ENCODE measurements around the gene CFAP77.
"Not testable (repeated sequence)": the region's sequence is repeated elsewhere in the genome, so short reads cannot be mapped to it uniquely, and the experiment has no call there.

Gene CFAP77

DNA sequence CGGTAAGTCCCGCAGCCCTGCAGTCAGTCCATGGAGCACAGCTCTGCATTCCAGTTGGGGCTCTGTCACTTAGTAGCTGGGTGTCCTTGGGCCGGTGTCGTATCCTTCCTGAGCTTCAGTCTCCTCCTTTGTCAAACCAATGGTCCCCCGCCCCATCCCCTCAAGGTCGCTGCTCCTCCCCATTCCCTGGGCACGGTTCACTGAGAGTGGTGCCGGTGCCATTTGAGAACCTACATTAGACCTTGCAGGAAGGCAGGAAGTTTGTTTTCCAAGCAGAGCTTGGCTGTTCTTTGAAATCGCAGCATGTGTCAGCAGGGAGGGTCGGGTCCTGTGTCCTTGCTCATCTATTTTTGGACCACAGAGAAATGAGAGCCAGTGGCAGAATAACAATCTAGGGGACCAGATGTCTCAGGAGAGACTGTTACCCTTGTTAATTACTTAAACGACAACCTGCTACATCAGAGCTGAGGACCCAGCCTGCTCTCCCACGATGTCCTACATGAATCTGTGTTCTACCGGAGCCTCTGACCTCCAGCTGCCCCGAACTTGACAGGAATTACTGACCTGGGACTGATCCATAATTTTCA, 150.7 kb downstream of the CFAP77 start:
- in situ Hi-C loops (cut with MboI; ENCODE audit: low pct_unique_long_range_greater_than_20kb, low sequenced_read_pairs, unreplicated experiment), result no loop called here
- TF ChIP-seq, protein P1, sequence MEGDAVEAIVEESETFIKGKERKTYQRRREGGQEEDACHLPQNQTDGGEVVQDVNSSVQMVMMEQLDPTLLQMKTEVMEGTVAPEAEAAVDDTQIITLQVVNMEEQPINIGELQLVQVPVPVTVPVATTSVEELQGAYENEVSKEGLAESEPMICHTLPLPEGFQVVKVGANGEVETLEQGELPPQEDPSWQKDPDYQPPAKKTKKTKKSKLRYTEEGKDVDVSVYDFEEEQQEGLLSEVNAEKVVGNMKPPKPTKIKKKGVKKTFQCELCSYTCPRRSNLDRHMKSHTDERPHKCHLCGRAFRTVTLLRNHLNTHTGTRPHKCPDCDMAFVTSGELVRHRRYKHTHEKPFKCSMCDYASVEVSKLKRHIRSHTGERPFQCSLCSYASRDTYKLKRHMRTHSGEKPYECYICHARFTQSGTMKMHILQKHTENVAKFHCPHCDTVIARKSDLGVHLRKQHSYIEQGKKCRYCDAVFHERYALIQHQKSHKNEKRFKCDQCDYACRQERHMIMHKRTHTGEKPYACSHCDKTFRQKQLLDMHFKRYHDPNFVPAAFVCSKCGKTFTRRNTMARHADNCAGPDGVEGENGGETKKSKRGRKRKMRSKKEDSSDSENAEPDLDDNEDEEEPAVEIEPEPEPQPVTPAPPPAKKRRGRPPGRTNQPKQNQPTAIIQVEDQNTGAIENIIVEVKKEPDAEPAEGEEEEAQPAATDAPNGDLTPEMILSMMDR (IDR thresholded peaks at IDR 0.05; ENCODE audit: extremely low read depth, insufficient read depth, missing control alignments), result no peak
- no peak for DNase-seq (ENCODE audit: low spot score)

DNA sequence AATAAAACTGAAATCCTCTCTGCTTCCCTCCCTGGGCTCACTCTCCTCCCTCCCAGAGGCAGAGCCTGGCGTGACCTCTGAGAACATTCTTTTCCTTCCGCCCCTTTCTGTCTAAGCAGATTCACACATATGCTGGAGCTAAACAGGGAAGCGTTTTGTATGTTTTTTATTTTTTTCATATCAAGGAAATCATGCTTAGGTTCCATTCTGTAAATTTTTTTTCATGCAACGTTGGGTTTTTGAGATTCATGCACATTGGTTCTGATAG, 152.2 kb downstream of the CFAP77 start:
- TF ChIP-seq, protein P1 (IDR thresholded peaks at IDR 0.05; ENCODE audit: extremely low read depth, insufficient read depth, missing control alignments), result no peak
- DNase-seq (ENCODE audit: low spot score), result no peak
- in situ Hi-C loops (cut with MboI; ENCODE audit: low pct_unique_long_range_greater_than_20kb, low sequenced_read_pairs, unreplicated experiment), result no loop called here

DNA sequence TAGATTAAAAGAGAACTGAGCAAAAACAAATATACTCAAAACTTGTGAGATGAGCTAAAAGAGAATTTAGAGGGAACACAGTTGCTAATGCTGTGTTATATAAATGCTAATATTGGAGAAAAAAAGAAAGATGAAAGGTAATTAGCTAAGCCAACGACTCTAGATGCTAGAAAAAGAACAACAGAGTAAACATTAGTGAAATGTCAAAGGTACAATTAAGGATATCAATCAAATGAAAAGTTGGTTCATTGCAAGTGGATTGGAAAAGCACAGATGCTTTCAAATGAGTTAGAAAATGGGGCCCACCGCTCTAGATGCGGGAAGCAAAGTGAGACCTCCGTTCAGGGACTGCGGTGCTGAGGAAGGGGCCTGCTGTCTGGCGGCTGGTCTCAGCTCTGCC, 154.5 kb downstream of the CFAP77 start:
- DNase-seq (ENCODE audit: low spot score), result no peak
- in situ Hi-C loops (cut with MboI; ENCODE audit: low pct_unique_long_range_greater_than_20kb, low sequenced_read_pairs, unreplicated experiment), result no loop called here

DNA sequence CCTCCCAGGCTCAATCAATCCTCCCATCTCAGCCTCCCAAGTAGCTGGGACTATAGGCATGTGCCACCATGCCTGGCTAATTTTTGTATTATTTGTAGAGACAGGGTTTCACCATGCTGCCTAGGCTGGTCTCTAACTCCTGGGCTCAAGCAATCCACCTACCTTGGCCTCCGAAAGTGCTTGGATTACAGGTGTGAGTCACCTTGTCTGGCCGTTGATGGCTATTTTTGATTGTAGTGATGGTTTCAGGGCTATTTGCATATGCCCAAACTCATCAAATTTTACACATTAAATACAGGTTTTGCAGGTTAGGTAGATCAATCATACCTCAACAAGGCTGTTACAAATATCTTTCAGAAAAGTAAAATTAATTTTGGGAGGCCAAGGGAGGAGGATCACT, 158.8 kb downstream of the CFAP77 start:
- DNase-seq (ENCODE audit: low spot score); in situ Hi-C loops (cut with MboI; ENCODE audit: low pct_unique_long_range_greater_than_20kb, low sequenced_read_pairs, unreplicated experiment): not testable (repeated sequence)

More for the DNA sequence above, 154.5 kb downstream of the CFAP77 start:
- TF ChIP-seq, protein P1 (IDR thresholded peaks at IDR 0.05; ENCODE audit: extremely low read depth, insufficient read depth, missing control alignments), result no peak

DNA sequence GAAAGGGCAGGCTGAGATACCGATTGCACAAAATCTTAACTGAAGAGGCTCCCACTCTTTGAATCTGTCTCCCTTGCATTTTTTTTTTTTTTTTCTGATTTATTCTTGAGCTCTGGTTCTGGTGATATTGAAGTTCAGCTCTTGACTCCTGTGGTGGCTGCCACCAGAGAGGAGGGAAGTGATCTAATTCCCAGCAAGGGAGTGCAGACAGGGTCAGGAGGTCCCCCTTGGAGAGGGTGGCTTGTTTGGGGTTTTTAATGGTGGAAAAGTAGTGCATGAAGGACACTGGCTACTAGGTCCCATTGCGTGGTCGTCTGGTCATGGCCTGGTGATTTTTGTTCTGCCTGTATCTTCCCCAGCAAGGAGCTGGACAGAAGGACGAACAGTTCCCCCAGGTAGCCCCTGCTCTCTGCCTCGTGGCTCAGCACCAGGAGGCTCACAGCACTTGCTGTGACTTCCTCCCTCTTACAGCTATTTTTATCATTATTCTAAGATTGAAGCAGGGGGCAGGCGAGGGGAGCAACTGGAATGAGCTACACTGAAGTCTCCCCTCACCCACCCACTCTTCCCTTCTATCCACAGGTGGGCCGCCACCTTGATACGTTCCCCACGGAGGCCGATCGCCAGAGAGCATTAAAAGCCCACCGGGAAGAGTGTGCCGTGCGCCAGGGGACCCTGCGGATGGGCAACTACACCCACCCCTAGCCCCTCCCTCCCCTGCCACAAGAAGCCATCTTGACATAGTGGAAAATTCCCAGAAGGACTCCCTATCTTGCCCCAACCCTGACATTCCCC, 162.0 kb downstream of the CFAP77 start:
- DNase-seq (ENCODE audit: low spot score), result no peak
- TF ChIP-seq, protein P1 (IDR thresholded peaks at IDR 0.05; ENCODE audit: extremely low read depth, insufficient read depth, missing control alignments), result no peak
- in situ Hi-C loops (cut with MboI; ENCODE audit: low pct_unique_long_range_greater_than_20kb, low sequenced_read_pairs, unreplicated experiment), result no loop called here

DNA sequence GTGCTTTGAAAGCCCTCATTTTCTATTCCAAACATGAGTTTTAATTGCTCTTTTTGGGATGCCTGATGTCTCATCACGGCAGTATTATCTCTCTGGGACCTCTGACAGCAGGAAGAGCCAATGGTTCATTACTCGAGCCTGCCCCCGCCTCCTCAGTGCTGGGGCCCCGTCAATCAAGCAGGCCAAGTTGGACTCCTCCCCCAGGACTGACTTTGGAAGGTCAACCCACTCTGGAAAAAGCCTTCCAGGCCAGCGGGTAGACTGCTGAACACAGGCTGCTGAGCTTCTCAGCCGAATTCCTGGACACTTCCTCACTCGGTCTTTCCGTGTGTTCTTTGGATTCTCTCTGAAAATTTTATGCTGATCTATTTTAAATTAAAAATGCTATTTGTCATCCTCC, 162.9 kb downstream of the CFAP77 start:
- in situ Hi-C loops (cut with MboI; ENCODE audit: low pct_unique_long_range_greater_than_20kb, low sequenced_read_pairs, unreplicated experiment), result no loop called here
- TF ChIP-seq, protein P1 (IDR thresholded peaks at IDR 0.05; ENCODE audit: extremely low read depth, insufficient read depth, missing control alignments), result no peak
- DNase-seq (ENCODE audit: low spot score), result no peak

DNA sequence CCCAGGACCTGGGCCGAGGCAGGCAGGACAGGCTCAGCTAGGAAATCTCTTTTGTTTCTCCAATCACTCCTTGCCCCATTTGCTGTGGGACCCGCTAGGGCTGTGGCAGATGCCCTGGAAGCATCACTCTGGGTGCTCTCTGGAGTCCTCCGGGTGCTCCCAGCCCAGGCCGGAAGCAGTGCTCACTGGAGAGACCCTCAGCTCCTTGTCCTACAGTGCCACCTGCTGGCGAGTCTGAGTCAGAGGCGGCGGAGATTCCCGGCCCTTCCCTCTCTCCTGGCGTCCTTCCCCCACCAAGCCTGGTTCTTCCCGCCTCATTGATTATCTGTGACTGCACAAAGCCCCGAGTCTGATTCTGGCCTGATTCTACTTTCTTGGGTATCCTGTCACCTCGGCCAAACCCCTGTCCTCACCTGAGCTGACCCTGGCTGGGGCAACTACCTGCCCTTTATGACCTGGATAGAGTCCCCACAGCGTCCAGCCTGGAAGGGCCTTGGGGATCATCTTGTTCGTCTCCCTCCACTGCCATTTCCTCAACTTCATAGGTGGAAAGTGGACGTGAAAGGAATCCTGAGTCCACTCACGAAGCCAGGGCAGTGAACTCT, 165.1 kb downstream of the CFAP77 start:
- TF ChIP-seq, protein P1 (IDR thresholded peaks at IDR 0.05; ENCODE audit: extremely low read depth, insufficient read depth, missing control alignments), result peak; percentile 74
- peak; percentile 80 for DNase-seq (ENCODE audit: low spot score)
- in situ Hi-C loops (cut with MboI; ENCODE audit: low pct_unique_long_range_greater_than_20kb, low sequenced_read_pairs, unreplicated experiment), result no loop called here
